ENCODE results near the gene DPYD.

DPYD gene

GRCh38 chr1:97630948-97631347, 289.9 kb downstream of the DPYD start:
- in situ Hi-C loops (cut with MboI; ENCODE audit: low sequenced_read_pairs): no loop called here

- in situ Hi-C loops (cut with MboI; ENCODE audit: low sequenced_read_pairs): no loop called here
These were observed 290.6 kb downstream of the DPYD start for GRCh38 chr1:97630281-97630680.

- in situ Hi-C loops (cut with MboI; ENCODE audit: low sequenced_read_pairs): no loop called here
These were observed 297.6 kb downstream of the DPYD start for GRCh38 chr1:97623220-97623619.

GRCh38 chr1:97621955-97622354, 298.9 kb downstream of the DPYD start:
- in situ Hi-C loops (cut with MboI; ENCODE audit: low sequenced_read_pairs): no loop called here

GRCh38 chr1:97619706-97620105, 301.1 kb downstream of the DPYD start:
- in situ Hi-C loops (cut with MboI; ENCODE audit: low sequenced_read_pairs): no loop called here

- in situ Hi-C loops (cut with MboI; ENCODE audit: low sequenced_read_pairs): no loop called here
These were observed 310.1 kb downstream of the DPYD start for GRCh38 chr1:97610748-97611147.

GRCh38 chr1:97610102-97610501, 310.7 kb downstream of the DPYD start:
- in situ Hi-C loops (cut with MboI; ENCODE audit: low sequenced_read_pairs): no loop called here

GRCh38 chr1:97608272-97608671, 312.6 kb downstream of the DPYD start:
- in situ Hi-C loops (cut with MboI; ENCODE audit: low sequenced_read_pairs): no loop called here

- in situ Hi-C loops (cut with MboI; ENCODE audit: low sequenced_read_pairs): no loop called here
These were observed 317.1 kb downstream of the DPYD start for GRCh38 chr1:97603776-97604175.

GRCh38 chr1:97603218-97603617, 317.6 kb downstream of the DPYD start:
- in situ Hi-C loops (cut with MboI; ENCODE audit: low sequenced_read_pairs): no loop called here

- in situ Hi-C loops (cut with MboI; ENCODE audit: low sequenced_read_pairs): no loop called here
These were observed 321.4 kb downstream of the DPYD start for GRCh38 chr1:97599447-97599846.

- in situ Hi-C loops (cut with MboI; ENCODE audit: low sequenced_read_pairs): no loop called here
These were observed 327.6 kb downstream of the DPYD start for GRCh38 chr1:97593192-97593591.

- in situ Hi-C loops (cut with MboI; ENCODE audit: low sequenced_read_pairs): no loop called here
These were observed 332.1 kb downstream of the DPYD start for GRCh38 chr1:97588772-97589171.

- in situ Hi-C loops (cut with MboI; ENCODE audit: low sequenced_read_pairs): no loop called here
These were observed 339.2 kb downstream of the DPYD start for GRCh38 chr1:97581614-97582051.

- in situ Hi-C loops (cut with MboI; ENCODE audit: low sequenced_read_pairs): no loop called here
These were observed 343.2 kb downstream of the DPYD start for GRCh38 chr1:97577613-97578012.

- in situ Hi-C loops (cut with MboI; ENCODE audit: low sequenced_read_pairs): no loop called here
These were observed 347.3 kb downstream of the DPYD start for GRCh38 chr1:97573553-97573952.

- in situ Hi-C loops (cut with MboI; ENCODE audit: low sequenced_read_pairs): no loop called here
These were observed 348.3 kb downstream of the DPYD start for GRCh38 chr1:97572561-97572960.

GRCh38 chr1:97571760-97572159, 349.1 kb downstream of the DPYD start:
- in situ Hi-C loops (cut with MboI; ENCODE audit: low sequenced_read_pairs): no loop called here

GRCh38 chr1:97570691-97571090, 350.1 kb downstream of the DPYD start:
- in situ Hi-C loops (cut with MboI; ENCODE audit: low sequenced_read_pairs): no loop called here

GRCh38 chr1:97567000-97567749, 353.7 kb downstream of the DPYD start:
- in situ Hi-C loops (cut with MboI; ENCODE audit: low sequenced_read_pairs): no loop called here

GRCh38 chr1:97565886-97566285, 354.9 kb downstream of the DPYD start:
- in situ Hi-C loops (cut with MboI; ENCODE audit: low sequenced_read_pairs): no loop called here

- in situ Hi-C loops (cut with MboI; ENCODE audit: low sequenced_read_pairs): no loop called here
These were observed 356.9 kb downstream of the DPYD start for GRCh38 chr1:97563926-97564325.

- in situ Hi-C loops (cut with MboI; ENCODE audit: low sequenced_read_pairs): no loop called here
These were observed 358.8 kb downstream of the DPYD start for GRCh38 chr1:97562081-97562480.

Data from HL-60/S4 treated with phorbol 12-myristate 13-acetate at 8.2 ng/mL for 4 days and 3 days (cell line).